PC-3 (cell line): ENCODE results near the gene BEGAIN. TPM values are rescaled to one million over a fixed set of nuclear protein-coding genes. Genes with fewer than 3 reads are reported as not detected.

Experiments used
- ATAC-seq: fragments of 200-7000 bp; cut with Tn5 transposase; 2 replicates; pipeline ENCODE4 v1.9.1; 2020; ENCODE audit warnings: mild to moderate bottlenecking, moderate library complexity
- BruUV-seq: library from RNA; stranded (reverse); fragments of 400-500 nt; replicated peaks from 2 replicates; lab custom pipeline; 2021; lab: Mats Ljungman, UMichigan
- CTCF ChIA-PET: fragments of 300-600 bp; sonication (Branson Sonifier 250); formaldehyde crosslinking; loops from one replicate; lab custom pipeline; 2022; ENCODE audit warnings: antibody characterized with exemption; lab: Charles Lee
- POLR2A ChIA-PET: fragments of 300-600 bp; sonication (Branson Sonifier 250); formaldehyde crosslinking; loops from one replicate; lab custom pipeline; 2022; ENCODE audit warnings: antibody characterized with exemption; ENCODE audit not compliant: unreplicated experiment; lab: Charles Lee
- DNase-seq: peaks from one replicate; pipeline ENCODE4 v3.0.0-alpha.2; 2015
- H2AFZ ChIP-seq: fragments of 300-600 bp; sonication (generic); 2 replicates; pipeline ENCODE4 v1.6.0; 2016; ENCODE audit warnings: antibody characterized with exemption, low read length
- H3F3A ChIP-seq: fragments of 300-600 bp; sonication (generic); one replicate; pipeline ENCODE4 v1.6.0; 2017; ENCODE audit warnings: antibody characterized with exemption, low read length, control low read depth, mild to moderate bottlenecking; ENCODE audit not compliant: unreplicated experiment
- H3K27ac ChIP-seq: fragments of 300-600 bp; sonication (generic); 2 replicates; pipeline ENCODE4 v1.5.1; 2016; ENCODE audit warnings: mild to moderate bottlenecking, low read length
- H3K27me3 ChIP-seq: fragments of 300-600 bp; sonication (generic); 2 replicates; pipeline ENCODE4 v1.6.1; 2016; ENCODE audit warnings: low read length, mixed read lengths
- H3K36me3 ChIP-seq: fragments of 300-600 bp; sonication (generic); 2 replicates; pipeline ENCODE4 v1.6.1; 2016; ENCODE audit warnings: low read depth, mixed run types, low read length, mixed read lengths
- H3K4me1 ChIP-seq: fragments of 300-600 bp; sonication (generic); 2 replicates; pipeline ENCODE4 v1.5.1; 2016; ENCODE audit warnings: low read length; ENCODE audit not compliant: insufficient read depth
- H3K4me2 ChIP-seq: fragments of 300-600 bp; sonication (generic); 2 replicates; pipeline ENCODE4 v1.6.0; 2016; ENCODE audit warnings: low read length
- H3K4me3 ChIP-seq: fragments of 300-600 bp; sonication (generic); 2 replicates; pipeline ENCODE4 v1.5.1; 2016; ENCODE audit warnings: mild to moderate bottlenecking, low read length, mixed read lengths
- H3K79me2 ChIP-seq: fragments of 300-600 bp; sonication (generic); 2 replicates; pipeline ENCODE4 v1.6.1; 2017; ENCODE audit warnings: low read length, mixed read lengths
- H3K9ac ChIP-seq: fragments of 300-600 bp; sonication (generic); 2 replicates; pipeline ENCODE4 v1.6.0; 2016; ENCODE audit warnings: mild to moderate bottlenecking, low read length
- H3K9me2 ChIP-seq: fragments of 300-600 bp; sonication (generic); replicated peaks from 2 replicates; pipeline ENCODE4 v1.6.1; 2016; ENCODE audit warnings: mixed run types, low read length, mixed read lengths
- H3K9me3 ChIP-seq: fragments of 300-600 bp; sonication (generic); 2 replicates; pipeline ENCODE4 v1.6.1; 2016; ENCODE audit warnings: low read length, mixed read lengths
- H4K20me1 ChIP-seq: fragments of 300-600 bp; sonication (generic); 2 replicates; pipeline ENCODE4 v1.6.1; 2016; ENCODE audit warnings: low read length, mixed read lengths
- CTCF ChIP-seq: fragments of 300-600 bp; sonication (generic); conservative IDR thresholded peaks from 2 replicates; pipeline ENCODE4 v1.5.1; 2017; ENCODE audit warnings: antibody characterized with exemption, low read depth, mild to moderate bottlenecking, low read length
- EZH2 ChIP-seq: fragments of 300-600 bp; sonication (generic); IDR thresholded peaks from one replicate; pipeline ENCODE4 v1.6.1; 2017; ENCODE audit warnings: antibody characterized with exemption, mild to moderate bottlenecking, low read length; ENCODE audit not compliant: unreplicated experiment
- EZH2phosphoT487 ChIP-seq: fragments of 300-600 bp; sonication (generic); IDR thresholded peaks from 2 replicates; pipeline ENCODE4 v1.6.1; 2018; ENCODE audit warnings: mild to moderate bottlenecking, antibody characterized with exemption, low read length, borderline replicate concordance
- intact Hi-C: fragments of 100-400 bp; cut with micrococcal nuclease; formaldehyde crosslinking; loops from 2 replicates; pipeline ENCODE4 v1.9.0; 2023
- total RNA-seq: library from RNA; depleted of rRNA; stranded (reverse); fragments of >200 nt; gene quantifications from 2 replicates; pipeline ENCODE4 v1.2.3, GENCODE V29; 2014

The BEGAIN gene
- total RNA-seq, 1 experiment from 2014 or later: 3.8 TPM

- Histone ChIP-seq H3K4me2 (no peak overlapping the region), H3K27me3 (no peaks in the 10 kb centered on the region), H3K27ac (no peak overlapping the region), H2AFZ (no peak overlapping the region), H3K4me1 (no peaks in the 10 kb centered on the region), H4K20me1 (no peaks in the 10 kb centered on the region), H3K9me3 (no peaks in the 10 kb centered on the region), H3K9ac (no peak overlapping the region), H3K79me2 (no peaks in the 10 kb centered on the region), H3F3A (no peaks in the 10 kb centered on the region), H3K9me2 (no peaks in the 10 kb centered on the region), H3K36me3 (no peaks in the 10 kb centered on the region), H3K4me3 (no peak overlapping the region)
- no peak for ATAC-seq
- intact Hi-C loops: no loop called here
- ChIA-PET POLR2A (no interaction called here), CTCF (no interaction called here)
- TF ChIP-seq EZH2 (no peak), EZH2phosphoT487 (no peak), CTCF (no peak)
- DNase-seq: no peak
- no TSS peak for BruUV-seq
Measured at GRCh38 chr14:100556936-100557505, 30.2 kb downstream of the BEGAIN start.

- no peaks in the 10 kb centered on the region for H3K9me3 ChIP-seq
- H3K4me3 ChIP-seq: no peak overlapping the region
- H3K9me2 ChIP-seq: no peaks in the 10 kb centered on the region
- H3F3A ChIP-seq: no peaks in the 10 kb centered on the region
- H2AFZ ChIP-seq: no peak overlapping the region
- no peaks in the 10 kb centered on the region for H4K20me1 ChIP-seq
- BruUV-seq: no TSS peak
- no peaks in the 10 kb centered on the region for H3K27me3 ChIP-seq
- no peak overlapping the region for H3K4me2 ChIP-seq
- no peaks in the 10 kb centered on the region for H3K4me1 ChIP-seq
- TF ChIP-seq EZH2 (no peak), CTCF (no peak), EZH2phosphoT487 (no peak)
- DNase-seq: no peak
- POLR2A ChIA-PET: no interaction called here
- no peak overlapping the region for H3K27ac ChIP-seq
- H3K36me3 ChIP-seq: no peaks in the 10 kb centered on the region
- ATAC-seq: no peak
- CTCF ChIA-PET: no interaction called here
- H3K9ac ChIP-seq: no peak overlapping the region
- H3K79me2 ChIP-seq: no peaks in the 10 kb centered on the region
- intact Hi-C loops: no loop called here
Measured at GRCh38 chr14:100556140-100556475, 31.1 kb downstream of the BEGAIN start.

GRCh38 chr14:100555436-100556139 lies 31.6 kb downstream of the BEGAIN start:
- Histone ChIP-seq H2AFZ (no peak overlapping the region), H3K79me2 (no peaks in the 10 kb centered on the region), H3K27ac (no peak overlapping the region), H3K4me1 (no peaks in the 10 kb centered on the region), H3K9me3 (no peaks in the 10 kb centered on the region), H3K9ac (no peak overlapping the region), H3K9me2 (no peaks in the 10 kb centered on the region), H3K4me2 (no peak overlapping the region), H3K4me3 (no peak overlapping the region), H4K20me1 (no peaks in the 10 kb centered on the region), H3K27me3 (no peaks in the 10 kb centered on the region), H3K36me3 (no peaks in the 10 kb centered on the region), H3F3A (no peaks in the 10 kb centered on the region)
- POLR2A ChIA-PET: no interaction called here
- TF ChIP-seq EZH2phosphoT487 (no peak), EZH2 (no peak), CTCF (no peak)
- no peak for DNase-seq
- CTCF ChIA-PET: no interaction called here
- intact Hi-C loops: no loop called here
- no TSS peak for BruUV-seq
- no peak for ATAC-seq
